Measurements from ENCODE around the gene HOGA1.
"Not testable (repeated sequence)": the region's sequence is repeated elsewhere in the genome, so short reads cannot be mapped to it uniquely, and the experiment has no call there.

DNA sequence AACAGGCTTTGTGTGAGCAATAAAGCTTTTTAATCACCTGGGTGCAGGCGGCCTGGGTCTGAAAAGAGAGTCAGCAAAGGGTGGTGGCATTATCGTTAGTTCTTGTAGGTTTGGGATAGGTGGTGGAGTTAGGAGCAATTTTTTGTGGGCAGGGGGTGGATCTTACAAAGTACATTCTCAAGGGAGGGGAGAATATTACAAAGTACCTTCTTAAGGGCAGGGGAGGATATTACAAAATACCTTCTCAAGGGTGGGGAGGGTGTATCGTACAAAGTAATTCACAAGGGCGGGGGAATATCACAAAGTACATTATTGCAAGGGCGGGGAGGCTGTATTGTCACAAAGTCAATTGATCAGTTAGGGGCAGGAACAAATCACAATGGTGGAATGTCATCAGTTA is 21.9 kb upstream of the HOGA1 start:
- TF ChIP-seq, protein P1, sequence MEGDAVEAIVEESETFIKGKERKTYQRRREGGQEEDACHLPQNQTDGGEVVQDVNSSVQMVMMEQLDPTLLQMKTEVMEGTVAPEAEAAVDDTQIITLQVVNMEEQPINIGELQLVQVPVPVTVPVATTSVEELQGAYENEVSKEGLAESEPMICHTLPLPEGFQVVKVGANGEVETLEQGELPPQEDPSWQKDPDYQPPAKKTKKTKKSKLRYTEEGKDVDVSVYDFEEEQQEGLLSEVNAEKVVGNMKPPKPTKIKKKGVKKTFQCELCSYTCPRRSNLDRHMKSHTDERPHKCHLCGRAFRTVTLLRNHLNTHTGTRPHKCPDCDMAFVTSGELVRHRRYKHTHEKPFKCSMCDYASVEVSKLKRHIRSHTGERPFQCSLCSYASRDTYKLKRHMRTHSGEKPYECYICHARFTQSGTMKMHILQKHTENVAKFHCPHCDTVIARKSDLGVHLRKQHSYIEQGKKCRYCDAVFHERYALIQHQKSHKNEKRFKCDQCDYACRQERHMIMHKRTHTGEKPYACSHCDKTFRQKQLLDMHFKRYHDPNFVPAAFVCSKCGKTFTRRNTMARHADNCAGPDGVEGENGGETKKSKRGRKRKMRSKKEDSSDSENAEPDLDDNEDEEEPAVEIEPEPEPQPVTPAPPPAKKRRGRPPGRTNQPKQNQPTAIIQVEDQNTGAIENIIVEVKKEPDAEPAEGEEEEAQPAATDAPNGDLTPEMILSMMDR (IDR thresholded peaks at IDR 0.05; ENCODE audit: poor library complexity): not testable (repeated sequence)
- not testable (repeated sequence) for TF ChIP-seq EZH2phosphoT487 (IDR thresholded peaks at IDR 0.05; ENCODE audit: low read depth, severe bottlenecking, unreplicated experiment)

Measured in hepatocyte (in vitro differentiated cells).